ENCODE measurements around the gene APIP. TPM values are rescaled to one million over a fixed set of nuclear protein-coding genes. Genes with fewer than 3 reads are reported as not detected.

The APIP gene
- total and polyA plus RNA-seq, 10 donors: 18.2 to 33.2 (median 26.1) TPM

- Histone ChIP-seq H3K27ac (no peak overlapping the region), H3K4me3 (no peak overlapping the region), H3K4me1 (peaks cover 0 to 8% (median 0%) of the 10 kb centered on the region in 6 donors), H3K27me3 (replicated peaks in 1 of 7) (no peaks in the 10 kb centered on the region), H3K9me3 (no peaks in the 10 kb centered on the region), H3K36me3 (no peaks in the 10 kb centered on the region)
- intact Hi-C loops (cut with DNase I; ENCODE audit: low total_unique reads): no loop called here
- 86 to 94% (median 92%) methylated on average over 4 of the region's 4 CpGs for WGBS, 5 donors
- DNase-seq: no peak
- TF ChIP-seq POLR2A (IDR thresholded peaks at IDR 0.05): no peak
- TF ChIP-seq, protein P1, sequence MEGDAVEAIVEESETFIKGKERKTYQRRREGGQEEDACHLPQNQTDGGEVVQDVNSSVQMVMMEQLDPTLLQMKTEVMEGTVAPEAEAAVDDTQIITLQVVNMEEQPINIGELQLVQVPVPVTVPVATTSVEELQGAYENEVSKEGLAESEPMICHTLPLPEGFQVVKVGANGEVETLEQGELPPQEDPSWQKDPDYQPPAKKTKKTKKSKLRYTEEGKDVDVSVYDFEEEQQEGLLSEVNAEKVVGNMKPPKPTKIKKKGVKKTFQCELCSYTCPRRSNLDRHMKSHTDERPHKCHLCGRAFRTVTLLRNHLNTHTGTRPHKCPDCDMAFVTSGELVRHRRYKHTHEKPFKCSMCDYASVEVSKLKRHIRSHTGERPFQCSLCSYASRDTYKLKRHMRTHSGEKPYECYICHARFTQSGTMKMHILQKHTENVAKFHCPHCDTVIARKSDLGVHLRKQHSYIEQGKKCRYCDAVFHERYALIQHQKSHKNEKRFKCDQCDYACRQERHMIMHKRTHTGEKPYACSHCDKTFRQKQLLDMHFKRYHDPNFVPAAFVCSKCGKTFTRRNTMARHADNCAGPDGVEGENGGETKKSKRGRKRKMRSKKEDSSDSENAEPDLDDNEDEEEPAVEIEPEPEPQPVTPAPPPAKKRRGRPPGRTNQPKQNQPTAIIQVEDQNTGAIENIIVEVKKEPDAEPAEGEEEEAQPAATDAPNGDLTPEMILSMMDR (IDR thresholded peaks at IDR 0.05 in 8 of 11, conservative IDR thresholded peaks at IDR 0.05 in 3 of 11): no peak
- TF ChIP-seq POLR2AphosphoS5 (IDR thresholded peaks at IDR 0.05): no peak
Measured at GRCh38 chr11:34860518-34860917, 55.7 kb downstream of the APIP start.

GRCh38 chr11:34860034-34860433, 56.1 kb downstream of the APIP start:
- 80 to 92% (median 83%) methylated on average over 4 of the region's 4 CpGs for WGBS, 5 donors
- H3K27me3 ChIP-seq (replicated peaks in 1 of 7): no peaks in the 10 kb centered on the region
- H3K4me1 ChIP-seq: peaks cover 0 to 8% (median 0%) of the 10 kb centered on the region in 6 donors
- H3K9me3 ChIP-seq: no peaks in the 10 kb centered on the region
- no peak overlapping the region for H3K4me3 ChIP-seq
- H3K27ac ChIP-seq: no peak overlapping the region
- H3K36me3 ChIP-seq: no peaks in the 10 kb centered on the region
- no peak for DNase-seq
- TF ChIP-seq POLR2AphosphoS5 (IDR thresholded peaks at IDR 0.05) (no peak), POLR2A (IDR thresholded peaks at IDR 0.05) (no peak)
- TF ChIP-seq, protein P1 (IDR thresholded peaks at IDR 0.05 in 8 of 11, conservative IDR thresholded peaks at IDR 0.05 in 3 of 11): no peak
- intact Hi-C loops (cut with DNase I; ENCODE audit: low total_unique reads): no loop called here

DNA sequence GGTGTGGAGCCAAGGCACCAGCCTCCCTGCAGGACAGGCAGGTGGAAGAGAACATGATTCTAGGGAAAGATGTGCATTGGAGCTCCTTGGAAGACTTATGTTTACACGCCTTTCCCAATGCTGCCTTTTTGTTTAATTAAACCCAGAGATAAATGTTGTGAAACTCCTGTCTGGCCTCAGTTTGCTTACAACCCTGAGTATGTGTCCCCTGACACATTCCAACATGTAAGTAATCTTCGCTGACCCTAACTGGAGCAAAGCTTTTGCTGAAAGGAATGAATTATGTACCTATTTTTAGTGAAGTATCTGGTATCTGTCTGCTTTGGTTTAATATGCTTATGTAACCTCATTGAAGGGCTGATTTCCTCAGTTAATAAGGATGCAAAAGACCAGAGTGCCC, 56.7 kb downstream of the APIP start:
- intact Hi-C loops (cut with DNase I; ENCODE audit: low total_unique reads): no loop called here
- TF ChIP-seq POLR2A (IDR thresholded peaks at IDR 0.05) (no peak), POLR2AphosphoS5 (IDR thresholded peaks at IDR 0.05) (no peak)
- TF ChIP-seq, protein P1 (IDR thresholded peaks at IDR 0.05 in 8 of 11, conservative IDR thresholded peaks at IDR 0.05 in 3 of 11): no peak
- Histone ChIP-seq H3K27ac (no peak overlapping the region), H3K27me3 (replicated peaks in 1 of 7) (no peaks in the 10 kb centered on the region), H3K4me3 (no peak overlapping the region), H3K9me3 (no peaks in the 10 kb centered on the region), H3K36me3 (no peaks in the 10 kb centered on the region), H3K4me1 (peaks cover 0 to 6% (median 0%) of the 10 kb centered on the region in 6 donors)
- DNase-seq: no peak
- 71 to 91% (median 81%) methylated on average over 2 of the region's 2 CpGs for WGBS, 5 donors

DNA sequence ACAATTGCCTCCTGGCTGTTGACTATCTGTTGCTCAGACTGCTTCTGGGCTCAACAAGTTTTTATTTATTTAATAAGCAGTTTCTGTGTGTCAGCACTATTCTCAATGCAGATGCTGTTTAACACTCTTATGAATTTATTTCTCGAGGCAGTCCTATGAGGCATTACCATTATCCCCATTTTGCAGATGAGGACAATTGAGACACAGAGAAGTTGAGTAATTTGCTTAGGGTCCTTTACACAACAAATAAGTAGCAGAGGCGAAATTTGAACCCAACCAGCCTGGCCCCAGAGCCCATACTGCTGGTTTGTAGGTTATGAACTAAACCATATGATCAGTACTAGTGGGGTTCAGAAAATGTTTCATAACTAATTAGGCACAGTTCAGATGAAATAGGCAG, 58.7 kb downstream of the APIP start:
- intact Hi-C loops (cut with DNase I; ENCODE audit: low total_unique reads): no loop called here
- DNase-seq: no peak
- Histone ChIP-seq H3K4me3 (no peak overlapping the region), H3K36me3 (no peaks in the 10 kb centered on the region), H3K4me1 (no peaks in the 10 kb centered on the region), H3K27ac (no peak overlapping the region), H3K9me3 (no peaks in the 10 kb centered on the region), H3K27me3 (replicated peaks in 1 of 7) (no peaks in the 10 kb centered on the region)
- WGBS, 5 donors: 34 to 86% (median 81%) methylated on average over 2 of the region's 2 CpGs
- TF ChIP-seq POLR2A (IDR thresholded peaks at IDR 0.05) (no peak), POLR2AphosphoS5 (IDR thresholded peaks at IDR 0.05) (no peak)
- TF ChIP-seq, protein P1 (IDR thresholded peaks at IDR 0.05 in 8 of 11, conservative IDR thresholded peaks at IDR 0.05 in 3 of 11): no peak
